Keratinocyte (primary cell): ENCODE data around the gene AMN. TPM values are rescaled to one million over a fixed set of nuclear protein-coding genes. Genes with fewer than 3 reads are reported as not detected.

Experiments
- DNase-seq: peaks from one replicate; pipeline ENCODE4 v3.0.0-alpha.2; 2011; ENCODE audit warnings: low read depth, missing footprints, low spot score
- FAIRE-seq: peaks from 2 replicates; lab custom pipeline; 2011; peaks lifted over from hg19 to GRCh38; lab: Jason Lieb, UNC
- H2AFZ ChIP-seq: 2 replicates; pipeline ENCODE4 v1.6.0; 2012; ENCODE audit warnings: low read length, control low read depth, inconsistent platforms; ENCODE audit not compliant: control insufficient read depth
- H3K27ac ChIP-seq: 2 replicates; pipeline ENCODE4 v1.5.1; 2011; ENCODE audit warnings: low read length; ENCODE audit not compliant: control insufficient read depth, insufficient read depth
- H3K27me3 ChIP-seq: 3 replicates; pipeline ENCODE4 v1.6.0; 2011; ENCODE audit warnings: low read length; ENCODE audit not compliant: control insufficient read depth, insufficient read depth; ENCODE audit errors: extremely low read depth
- H3K36me3 ChIP-seq, 2 experiments: 2 replicates in 1 of 2; 3 replicates in 1 of 2; pipeline ENCODE4 v1.5.1; 2011; ENCODE audit warnings: low read length in 2 of 2, mild to moderate bottlenecking in 1 of 2; ENCODE audit not compliant: control insufficient read depth in 2 of 2, insufficient read depth in 2 of 2; ENCODE audit errors: extremely low read depth in 1 of 2
- H3K4me1 ChIP-seq: 3 replicates; pipeline ENCODE4 v1.5.1; 2011; ENCODE audit warnings: low read length; ENCODE audit not compliant: control insufficient read depth, insufficient read depth; ENCODE audit errors: extremely low read depth
- H3K4me2 ChIP-seq: 3 replicates; pipeline ENCODE4 v1.6.0; 2011; ENCODE audit warnings: low read depth, low read length; ENCODE audit not compliant: control insufficient read depth, insufficient read depth; ENCODE audit errors: extremely low read depth
- H3K4me3 ChIP-seq, 3 experiments: fragments of 200-600 bp in 1 of 3; sonication (generic) in 1 of 3; 2 replicates in 2 of 3; 3 replicates in 1 of 3; pipeline ENCODE4 v1.5.1; 2011 to 2016; ENCODE audit warnings: low read length in 3 of 3, mild to moderate bottlenecking in 3 of 3, control low read depth in 2 of 3, inconsistent platforms in 1 of 3, low read depth in 1 of 3, mixed read lengths in 1 of 3, mixed run types in 1 of 3, moderate library complexity in 1 of 3; ENCODE audit not compliant: control insufficient read depth in 2 of 3, insufficient read depth in 2 of 3; ENCODE audit errors: extremely low read depth in 1 of 3
- H3K79me2 ChIP-seq: 2 replicates; pipeline ENCODE4 v1.6.0; 2012; ENCODE audit warnings: low read length; ENCODE audit not compliant: control insufficient read depth, insufficient read depth
- H3K9ac ChIP-seq: 3 replicates; pipeline ENCODE4 v1.6.0; 2011; ENCODE audit warnings: low read length; ENCODE audit not compliant: control insufficient read depth, insufficient read depth; ENCODE audit errors: extremely low read depth
- H3K9me1 ChIP-seq: 3 replicates; pipeline ENCODE4 v1.6.0; 2011; ENCODE audit warnings: low read length; ENCODE audit not compliant: control insufficient read depth, insufficient read depth; ENCODE audit errors: extremely low read depth
- H3K9me3 ChIP-seq: 2 replicates; pipeline ENCODE4 v1.5.1; 2012; ENCODE audit warnings: low read depth, low read length; ENCODE audit not compliant: control insufficient read depth
- H4K20me1 ChIP-seq: 3 replicates; pipeline ENCODE4 v1.6.0; 2011; ENCODE audit warnings: low read length; ENCODE audit not compliant: control insufficient read depth, insufficient read depth; ENCODE audit errors: extremely low read depth
- CTCF ChIP-seq, 3 experiments: IDR thresholded peaks in 1 of 3; conservative IDR thresholded peaks in 1 of 3; optimal IDR thresholded peaks in 1 of 3; 2 replicates in 2 of 3; 3 replicates in 1 of 3; pipeline versions ENCODE3 to v1.5.1; 2011; ENCODE audit warnings: low read length in 3 of 3, mild to moderate bottlenecking in 3 of 3, moderate library complexity in 2 of 3, control low read depth in 1 of 3, inconsistent platforms in 1 of 3; ENCODE audit not compliant: insufficient read depth in 2 of 3; ENCODE audit errors: extremely low read depth in 1 of 3
- EZH2 ChIP-seq: IDR thresholded peaks from one replicate; pipeline ENCODE4 v1.6.1; 2012; ENCODE audit warnings: inconsistent platforms, mild to moderate bottlenecking, low read length, moderate library complexity
- dilution Hi-C: fragments of 300-500 bp; cut with MboI; formaldehyde crosslinking; loops from one replicate; pipeline ENCODE4 v1.7.0; 2020; ENCODE audit warnings: low sequenced_read_pairs; ENCODE audit not compliant: extremely low pct_ligation_motif_present
- polyA plus RNA-seq, 5 experiments: library from polyadenylated mRNA; depleted of rRNA in 3 of 5; stranded (reverse) in 3 of 5; stranded (forward) in 1 of 5; unstranded in 1 of 5; fragments of >200 nt; gene quantifications; 1 replicate in 1 of 5; 2 replicates in 3 of 5; 3 replicates in 1 of 5; pipeline versions ENCODE4 v1.2.1 to v1.2.3, GENCODE V29; 2011 to 2012; ENCODE audit warnings: missing spikeins in 2 of 5, low read depth in 1 of 5, low replicate concordance in 1 of 5

The AMN gene
- polyA plus RNA-seq, 1 donor (not counting 4 experiments of a cell fraction or from before 2014, with no cell fraction given), result 0.22 TPM

DNA sequence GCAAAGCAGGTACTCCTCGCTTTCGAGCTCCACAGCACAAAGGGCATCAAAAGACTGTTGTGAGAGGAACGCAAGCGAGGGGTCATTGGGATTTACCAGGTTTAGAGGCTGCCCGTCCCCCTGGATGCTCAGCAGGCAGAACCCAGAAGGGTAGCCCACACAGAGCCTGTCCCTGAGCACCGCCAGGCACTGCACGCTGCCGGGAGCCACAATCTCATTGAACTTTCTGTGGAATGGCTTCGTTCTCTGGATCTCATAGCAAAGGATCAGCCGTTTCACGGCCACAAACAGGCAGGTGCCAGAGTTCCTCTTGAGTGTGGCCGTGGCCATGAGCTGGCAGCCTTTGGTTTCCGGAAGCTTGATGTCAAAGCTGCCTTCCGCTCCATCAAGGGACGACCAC, 21.5 kb downstream of the AMN start:
- Histone ChIP-seq H3K4me2 (no peak overlapping the region), H3K9me3 (no peaks in the 10 kb centered on the region), H3K9me1 (no peaks in the 10 kb centered on the region), H3K4me1 (no peaks in the 10 kb centered on the region), H3K27me3 (no peaks in the 10 kb centered on the region), H3K4me3 (no peak overlapping the region), H3K27ac (no peak overlapping the region), H3K9ac (no peak overlapping the region), H4K20me1 (peaks cover 3% of the 10 kb centered on the region), H2AFZ (no peak overlapping the region), H3K36me3 (peaks cover 40 to 43% of the 10 kb centered on the region in 2 experiments), H3K79me2 (no peaks in the 10 kb centered on the region)
- no peak for DNase-seq
- TF ChIP-seq EZH2 (no peak), CTCF (optimal IDR thresholded peaks at IDR 0.05 in 1 of 3, IDR thresholded peaks at IDR 0.05 in 1 of 3, conservative IDR thresholded peaks at IDR 0.05 in 1 of 3; ENCODE audit: extremely low read depth in 1 of 3, insufficient read depth in 2 of 3, low read length in 3 of 3) (no peak)
- dilution Hi-C loops, result no loop called here
- FAIRE-seq, result no peak

GRCh38 chr14:102944448-102945330, 22.2 kb downstream of the AMN start:
- TF ChIP-seq CTCF (optimal IDR thresholded peaks at IDR 0.05 in 1 of 3, IDR thresholded peaks at IDR 0.05 in 1 of 3, conservative IDR thresholded peaks at IDR 0.05 in 1 of 3; ENCODE audit: extremely low read depth in 1 of 3, insufficient read depth in 2 of 3, low read length in 3 of 3) (no peak), EZH2 (no peak)
- Histone ChIP-seq H3K4me1 (no peaks in the 10 kb centered on the region), H3K9me3 (no peaks in the 10 kb centered on the region), H4K20me1 (peaks cover 3% of the 10 kb centered on the region), H3K27ac (no peak overlapping the region), H3K79me2 (no peaks in the 10 kb centered on the region), H3K4me2 (no peak overlapping the region), H3K27me3 (no peaks in the 10 kb centered on the region), H3K9me1 (no peaks in the 10 kb centered on the region), H3K9ac (no peak overlapping the region), H3K36me3 (peaks cover 39 to 40% of the 10 kb centered on the region in 2 experiments), H3K4me3 (no peak overlapping the region), H2AFZ (no peak overlapping the region)
- dilution Hi-C loops, result no loop called here
- DNase-seq (no peak), FAIRE-seq (no peak)
